ENCODE data around the gene TRAT1. TPM values are rescaled to one million over a fixed set of nuclear protein-coding genes. Genes with fewer than 3 reads are reported as not detected.

TRAT1 gene
- polyA plus RNA-seq = 1 to 10 TPM in 1 of 4 donors, under 1 TPM in 1, not detected in 2; 0.48 to 1.2 TPM
- long read RNA-seq, donor 1 = 0 reads
- long read RNA-seq, donor 2 = 0 reads
- long read RNA-seq, donor 3 = 0 reads
- long read RNA-seq, donor 4 = 0 reads
- long read RNA-seq, donor 5 = 0 reads
- long read RNA-seq, donor 6 = 0 reads
- long read RNA-seq, donor 7 = 0 reads
- long read RNA-seq, donor 8 = 0 reads
- long read RNA-seq, donor 9 = 0 reads
- long read RNA-seq, donor 10 = 0 reads

- Histone ChIP-seq H3K9me3 (ENCODE audit: control insufficient read depth in 2 of 2, insufficient read depth in 1 of 2, low read depth in 1 of 2, low read length in 1 of 2) (no peaks in the 10 kb centered on the region), H3K4me1 (ENCODE audit: control insufficient read depth in 3 of 3, insufficient read depth in 2 of 3, low read depth in 1 of 3, low read length in 2 of 3) (peaks cover 0 to 3% (median 0%) of the 10 kb centered on the region in 3 donors), H3K4me3 (ENCODE audit: low read depth in 1 of 3, low read length in 3 of 3) (no peak within 1 kb of the TSS), H3K27me3 (ENCODE audit: control insufficient read depth in 3 of 3, insufficient read depth in 3 of 3, low read length in 3 of 3) (no peaks in the 10 kb centered on the region), H3K36me3 (ENCODE audit: control insufficient read depth in 3 of 3, insufficient read depth in 2 of 3, low read depth in 1 of 3, low read length in 3 of 3) (no peaks in the 10 kb centered on the region), H3K27ac (ENCODE audit: low read depth in 1 of 3, low read length in 2 of 3) (peak within 1 kb of the TSS in 1 of 3 donors; percentile 30)
- DNase-seq (peak in 1 of 2 donors; percentile 25), FAIRE-seq (no peak)
- 46 to 65% (median 61%) methylated on average over 6 of the region's 6 CpGs for WGBS, 3 donors
Measured at GRCh38 chr3:108822123-108822897, at the start of gene TRAT1. TSS of gene TRAT1 (plus strand) at chr3:108822786. CDS start at chr3:108822928, 142 bp downstream.

DNA sequence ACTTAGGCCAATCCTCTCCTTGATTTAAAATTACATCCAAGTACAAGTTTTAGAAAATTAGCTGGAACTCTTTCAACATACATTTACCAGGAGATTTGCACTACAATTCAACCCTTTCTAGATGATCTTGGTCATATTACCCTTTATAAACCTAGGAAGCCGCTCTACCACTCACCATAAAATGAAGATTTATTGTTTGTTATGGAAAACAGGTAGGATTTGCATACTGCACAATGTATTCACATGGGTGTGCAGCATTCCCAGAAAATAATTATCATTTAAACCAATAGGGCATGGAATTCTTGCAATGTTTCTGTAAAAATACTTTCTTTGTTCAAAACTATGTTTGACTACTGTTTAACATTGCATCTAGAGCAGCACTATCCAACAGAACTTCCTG lies 46.9 kb upstream of the TRAT1 start:
- Histone ChIP-seq H3K9me3 (ENCODE audit: control insufficient read depth in 2 of 2, insufficient read depth in 1 of 2, low read depth in 1 of 2, low read length in 1 of 2) (no peaks in the 10 kb centered on the region), H3K36me3 (ENCODE audit: control insufficient read depth in 3 of 3, insufficient read depth in 2 of 3, low read depth in 1 of 3, low read length in 3 of 3) (no peaks in the 10 kb centered on the region), H3K4me1 (ENCODE audit: control insufficient read depth in 3 of 3, insufficient read depth in 2 of 3, low read depth in 1 of 3, low read length in 2 of 3) (no peaks in the 10 kb centered on the region), H3K27me3 (ENCODE audit: control insufficient read depth in 3 of 3, insufficient read depth in 3 of 3, low read length in 3 of 3) (no peaks in the 10 kb centered on the region), H3K4me3 (ENCODE audit: low read depth in 1 of 3, low read length in 3 of 3) (no peak overlapping the region), H3K27ac (ENCODE audit: low read depth in 1 of 3, low read length in 2 of 3) (no peak overlapping the region)
- DNase-seq (no peak), FAIRE-seq (no peak)
- WGBS, 3 donors = 73 to 89% (median 81%) methylated on average over 1 of the region's 1 CpG

DNA sequence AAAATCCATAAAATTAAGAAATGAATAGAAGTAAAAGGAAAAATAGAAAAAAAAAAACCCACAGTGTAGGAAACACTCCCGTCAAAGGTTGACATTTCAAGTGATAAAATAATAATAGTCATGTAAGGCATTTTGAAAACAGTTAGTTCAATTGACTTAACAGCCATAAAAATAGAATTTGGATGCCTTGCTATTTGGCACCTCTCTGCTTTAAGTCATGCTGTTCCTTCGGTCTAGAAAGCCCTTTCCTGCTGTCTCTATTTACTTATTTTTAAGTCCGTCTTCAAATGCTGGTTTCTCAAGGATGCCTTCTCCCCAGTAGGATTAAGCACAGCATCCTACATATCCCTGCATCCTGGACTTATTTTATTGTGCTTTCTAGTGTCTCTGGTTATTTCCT lies 43.1 kb upstream of the TRAT1 start:
- Histone ChIP-seq H3K27me3 (ENCODE audit: control insufficient read depth in 3 of 3, insufficient read depth in 3 of 3, low read length in 3 of 3) (no peaks in the 10 kb centered on the region), H3K4me3 (ENCODE audit: low read depth in 1 of 3, low read length in 3 of 3) (no peak overlapping the region), H3K4me1 (ENCODE audit: control insufficient read depth in 3 of 3, insufficient read depth in 2 of 3, low read depth in 1 of 3, low read length in 2 of 3) (no peaks in the 10 kb centered on the region), H3K27ac (ENCODE audit: low read depth in 1 of 3, low read length in 2 of 3) (no peak overlapping the region), H3K9me3 (ENCODE audit: control insufficient read depth in 2 of 2, insufficient read depth in 1 of 2, low read depth in 1 of 2, low read length in 1 of 2) (no peaks in the 10 kb centered on the region), H3K36me3 (ENCODE audit: control insufficient read depth in 3 of 3, insufficient read depth in 2 of 3, low read depth in 1 of 3, low read length in 3 of 3) (no peaks in the 10 kb centered on the region)
- DNase-seq (no peak), FAIRE-seq (no peak)
- WGBS, 3 donors = 89 to 96% (median 91%) methylated on average over 3 of the region's 3 CpGs

GRCh38 chr3:108780235-108780634 lies 42.4 kb upstream of the TRAT1 start:
- DNase-seq = no peak
- 72 to 90% (median 78%) methylated on average over 4 of the region's 4 CpGs for WGBS, 3 donors
- H3K36me3 ChIP-seq (ENCODE audit: control insufficient read depth in 3 of 3, insufficient read depth in 2 of 3, low read depth in 1 of 3, low read length in 3 of 3) = no peaks in the 10 kb centered on the region
- H3K27me3 ChIP-seq (ENCODE audit: control insufficient read depth in 3 of 3, insufficient read depth in 3 of 3, low read length in 3 of 3) = no peaks in the 10 kb centered on the region
- no peak overlapping the region for H3K27ac ChIP-seq (ENCODE audit: low read depth in 1 of 3, low read length in 2 of 3)
- H3K4me3 ChIP-seq (ENCODE audit: low read depth in 1 of 3, low read length in 3 of 3) = no peak overlapping the region
- H3K9me3 ChIP-seq (ENCODE audit: control insufficient read depth in 2 of 2, insufficient read depth in 1 of 2, low read depth in 1 of 2, low read length in 1 of 2) = no peaks in the 10 kb centered on the region
- H3K4me1 ChIP-seq (ENCODE audit: control insufficient read depth in 3 of 3, insufficient read depth in 2 of 3, low read depth in 1 of 3, low read length in 2 of 3) = no peaks in the 10 kb centered on the region
- FAIRE-seq = no peak

- Histone ChIP-seq H3K9me3 (ENCODE audit: control insufficient read depth in 2 of 2, insufficient read depth in 1 of 2, low read depth in 1 of 2, low read length in 1 of 2) (no peaks in the 10 kb centered on the region), H3K27me3 (ENCODE audit: control insufficient read depth in 3 of 3, insufficient read depth in 3 of 3, low read length in 3 of 3) (no peaks in the 10 kb centered on the region), H3K4me1 (ENCODE audit: control insufficient read depth in 3 of 3, insufficient read depth in 2 of 3, low read depth in 1 of 3, low read length in 2 of 3) (no peaks in the 10 kb centered on the region), H3K4me3 (ENCODE audit: low read depth in 1 of 3, low read length in 3 of 3) (no peak overlapping the region), H3K36me3 (ENCODE audit: control insufficient read depth in 3 of 3, insufficient read depth in 2 of 3, low read depth in 1 of 3, low read length in 3 of 3) (no peaks in the 10 kb centered on the region), H3K27ac (ENCODE audit: low read depth in 1 of 3, low read length in 2 of 3) (no peak overlapping the region)
- WGBS, 3 donors = 41 to 62% (median 61%) methylated on average over 3 of the region's 3 CpGs
- DNase-seq (no peak), FAIRE-seq (no peak)
Measured at GRCh38 chr3:108791473-108791872, 31.1 kb upstream of the TRAT1 start.

DNA sequence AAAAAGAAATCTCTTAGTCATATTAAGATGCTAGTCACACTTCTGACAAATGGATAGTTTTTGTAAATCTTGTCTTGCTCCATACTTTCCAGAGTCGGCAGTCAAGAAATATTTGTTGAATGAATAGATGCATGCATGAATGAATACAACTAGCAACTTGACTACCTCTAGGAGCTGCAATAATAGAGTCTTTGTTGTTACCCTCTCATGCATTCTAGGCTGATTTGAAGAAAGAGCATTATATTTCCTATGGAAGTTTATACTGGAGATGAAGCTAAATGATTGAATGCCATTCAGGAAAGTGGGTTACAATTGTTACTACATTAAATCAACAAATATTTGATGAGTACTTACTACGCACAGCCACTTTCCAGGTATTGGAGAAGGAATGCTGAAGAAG lies 18.1 kb upstream of the TRAT1 start:
- Histone ChIP-seq H3K36me3 (ENCODE audit: control insufficient read depth in 3 of 3, insufficient read depth in 2 of 3, low read depth in 1 of 3, low read length in 3 of 3) (no peaks in the 10 kb centered on the region), H3K4me1 (ENCODE audit: control insufficient read depth in 3 of 3, insufficient read depth in 2 of 3, low read depth in 1 of 3, low read length in 2 of 3) (peaks cover 0 to 3% (median 0%) of the 10 kb centered on the region in 3 donors), H3K4me3 (ENCODE audit: low read depth in 1 of 3, low read length in 3 of 3) (no peak overlapping the region), H3K9me3 (ENCODE audit: control insufficient read depth in 2 of 2, insufficient read depth in 1 of 2, low read depth in 1 of 2, low read length in 1 of 2) (no peaks in the 10 kb centered on the region), H3K27me3 (ENCODE audit: control insufficient read depth in 3 of 3, insufficient read depth in 3 of 3, low read length in 3 of 3) (no peaks in the 10 kb centered on the region), H3K27ac (ENCODE audit: low read depth in 1 of 3, low read length in 2 of 3) (no peak overlapping the region)
- FAIRE-seq = no peak
- no peak for DNase-seq
- WGBS, 3 donors = 75 to 88% (median 79%) methylated on average over 2 of the region's 2 CpGs

- no peaks in the 10 kb centered on the region for H3K9me3 ChIP-seq (ENCODE audit: control insufficient read depth in 2 of 2, insufficient read depth in 1 of 2, low read depth in 1 of 2, low read length in 1 of 2)
- FAIRE-seq (no peak), DNase-seq (peak; percentile 63 to 76)
- H3K27ac ChIP-seq (ENCODE audit: low read depth in 1 of 3, low read length in 2 of 3) = no peak overlapping the region
- peaks cover 0 to 3% (median 0%) of the 10 kb centered on the region in 3 donors for H3K4me1 ChIP-seq (ENCODE audit: control insufficient read depth in 3 of 3, insufficient read depth in 2 of 3, low read depth in 1 of 3, low read length in 2 of 3)
- no peak overlapping the region for H3K4me3 ChIP-seq (ENCODE audit: low read depth in 1 of 3, low read length in 3 of 3)
- H3K36me3 ChIP-seq (ENCODE audit: control insufficient read depth in 3 of 3, insufficient read depth in 2 of 3, low read depth in 1 of 3, low read length in 3 of 3) = no peaks in the 10 kb centered on the region
- WGBS, 3 donors = 19 to 62% (median 43%) methylated on average over 4 of the region's 4 CpGs
- H3K27me3 ChIP-seq (ENCODE audit: control insufficient read depth in 3 of 3, insufficient read depth in 3 of 3, low read length in 3 of 3) = no peaks in the 10 kb centered on the region
Measured at GRCh38 chr3:108804966-108805365, 17.6 kb upstream of the TRAT1 start.

DNA sequence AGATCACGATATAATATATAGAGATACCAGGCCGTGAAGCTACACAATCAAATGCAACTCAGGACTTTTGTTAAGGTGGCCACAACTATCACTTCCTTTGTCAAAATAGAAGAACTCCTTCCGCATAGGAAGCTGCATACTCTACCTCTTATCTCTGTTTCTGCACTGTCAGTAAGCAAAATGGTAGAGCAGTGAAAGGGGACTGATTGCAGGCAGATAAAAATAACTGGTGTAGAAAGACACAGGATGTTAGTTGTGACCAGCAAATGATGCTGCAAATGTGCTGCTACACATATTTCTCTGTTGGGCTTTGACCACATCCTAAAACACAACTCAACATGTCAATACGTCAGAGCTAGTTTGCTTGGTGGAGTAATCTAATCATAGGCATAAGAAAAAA lies 16.3 kb upstream of the TRAT1 start:
- 65 to 91% (median 65%) methylated on average over 4 of the region's 4 CpGs for WGBS, 3 donors
- H3K27ac ChIP-seq (ENCODE audit: low read depth in 1 of 3, low read length in 2 of 3) = peak overlapping the region in 1 of 3 donors; percentile 65

More for the DNA sequence above, 16.3 kb upstream of the TRAT1 start:
- H3K4me3 ChIP-seq (ENCODE audit: low read depth in 1 of 3, low read length in 3 of 3) = no peak overlapping the region
- no peaks in the 10 kb centered on the region for H3K9me3 ChIP-seq (ENCODE audit: control insufficient read depth in 2 of 2, insufficient read depth in 1 of 2, low read depth in 1 of 2, low read length in 1 of 2)
- peak; percentile 4 to 70 for DNase-seq
- H3K4me1 ChIP-seq (ENCODE audit: control insufficient read depth in 3 of 3, insufficient read depth in 2 of 3, low read depth in 1 of 3, low read length in 2 of 3) = peaks cover 0 to 3% (median 0%) of the 10 kb centered on the region in 3 donors
- no peak for FAIRE-seq
- H3K36me3 ChIP-seq (ENCODE audit: control insufficient read depth in 3 of 3, insufficient read depth in 2 of 3, low read depth in 1 of 3, low read length in 3 of 3) = no peaks in the 10 kb centered on the region
- no peaks in the 10 kb centered on the region for H3K27me3 ChIP-seq (ENCODE audit: control insufficient read depth in 3 of 3, insufficient read depth in 3 of 3, low read length in 3 of 3)
